GM23338 (cell line): ENCODE results near the gene BARX2. TPM values are rescaled to one million over a fixed set of nuclear protein-coding genes. Genes with fewer than 3 reads are reported as not detected.

Experiments
- ATAC-seq: fragments of 200-7000 bp; cut with Tn5 transposase; 3 replicates; pipeline ENCODE4 v1.9.1; 2020
- DNase-seq: peaks from one replicate; pipeline ENCODE4 v3.0.0-alpha.2; 2015; ENCODE audit warnings: low spot score
- H2AFZ ChIP-seq: fragments of 200-600 bp; sonication (generic); 2 replicates; pipeline ENCODE4 v1.8.0; 2016; ENCODE audit warnings: antibody characterized with exemption, mild to moderate bottlenecking, moderate library complexity
- H3F3A ChIP-seq: fragments of 200-600 bp; sonication (generic); replicated peaks from 2 replicates; pipeline ENCODE4 v1.8.0; 2017; ENCODE audit warnings: antibody characterized with exemption, mixed run types, low read depth
- H3K27ac ChIP-seq: fragments of 200-600 bp; sonication (generic); 2 replicates; pipeline ENCODE4 v1.6.1; 2016; ENCODE audit warnings: low read depth
- H3K27me3 ChIP-seq: fragments of 200-600 bp; sonication (generic); 2 replicates; pipeline ENCODE4 v1.8.0; 2016; ENCODE audit warnings: mild to moderate bottlenecking, mixed run types, moderate library complexity; ENCODE audit not compliant: insufficient read depth
- H3K36me3 ChIP-seq: fragments of 200-600 bp; sonication (generic); 2 replicates; pipeline ENCODE4 v1.8.0; 2016; ENCODE audit warnings: mild to moderate bottlenecking; ENCODE audit not compliant: insufficient read depth
- H3K4me1 ChIP-seq: fragments of 200-600 bp; sonication (generic); 2 replicates; pipeline ENCODE4 v1.8.0; 2016; ENCODE audit warnings: mild to moderate bottlenecking, moderate library complexity; ENCODE audit not compliant: insufficient read depth
- H3K4me2 ChIP-seq: fragments of 200-600 bp; sonication (generic); 2 replicates; pipeline ENCODE4 v1.7.1; 2017; ENCODE audit warnings: mixed run types
- H3K4me3 ChIP-seq: fragments of 200-600 bp; sonication (generic); 2 replicates; pipeline ENCODE4 v1.6.1; 2016; ENCODE audit warnings: mixed run types
- H3K79me2 ChIP-seq: fragments of 200-600 bp; sonication (generic); replicated peaks from 2 replicates; pipeline ENCODE4 v1.8.0; 2017; ENCODE audit warnings: mild to moderate bottlenecking; ENCODE audit not compliant: insufficient read depth
- H3K9me2 ChIP-seq: fragments of 200-600 bp; sonication (generic); 2 replicates; pipeline ENCODE4 v1.8.0; 2017; ENCODE audit not compliant: insufficient read depth
- H4K20me1 ChIP-seq: fragments of 200-600 bp; sonication (generic); replicated peaks from 2 replicates; pipeline ENCODE4 v1.8.0; 2017; ENCODE audit warnings: mild to moderate bottlenecking; ENCODE audit not compliant: insufficient read depth
- H3K27ac Mint-ChIP-seq: 2 replicates; pipeline ENCODE4 v1.8.0; 2020; ENCODE audit warnings: inconsistent platforms, mild to moderate bottlenecking, moderate library complexity, mixed read lengths
- H3K27me3 Mint-ChIP-seq: 3 replicates; pipeline ENCODE4 v1.8.0; 2022; ENCODE audit warnings: low read depth, mild to moderate bottlenecking, moderate library complexity, mixed read lengths, inconsistent platforms; ENCODE audit not compliant: insufficient read depth, poor library complexity
- H3K36me3 Mint-ChIP-seq: 3 replicates; pipeline ENCODE4 v1.8.0; 2021; ENCODE audit warnings: low read depth, mild to moderate bottlenecking, inconsistent platforms, moderate library complexity, mixed read lengths
- H3K4me1 Mint-ChIP-seq: 3 replicates; pipeline ENCODE4 v1.8.0; 2020; ENCODE audit warnings: mild to moderate bottlenecking, inconsistent platforms, mixed read lengths
- H3K4me3 Mint-ChIP-seq: 3 replicates; pipeline ENCODE4 v1.8.0; 2021; ENCODE audit warnings: moderate library complexity, mild to moderate bottlenecking, inconsistent platforms, mixed read lengths
- H3K9me3 Mint-ChIP-seq: 3 replicates; pipeline ENCODE4 v1.8.0; 2020; ENCODE audit warnings: moderate library complexity, mild to moderate bottlenecking, inconsistent platforms, mixed read lengths
- CREB1 ChIP-seq: fragments of 250-450 bp; sonication (Bioruptor Pico); IDR thresholded peaks from 2 replicates; pipeline ENCODE4 v1.5.0; 2020; ENCODE audit warnings: low read depth, mild to moderate bottlenecking, moderate library complexity
- EZH2phosphoT487 ChIP-seq: fragments of 200-600 bp; sonication (generic); IDR thresholded peaks from one replicate; pipeline ENCODE4 v1.8.1; 2018; ENCODE audit warnings: antibody characterized with exemption; ENCODE audit not compliant: unreplicated experiment
- NANOG ChIP-seq: IDR thresholded peaks from 2 replicates; pipeline ENCODE4 v1.6.1; 2016; ENCODE audit warnings: antibody characterized with exemption, borderline replicate concordance
- POLR2AphosphoS5 ChIP-seq: IDR thresholded peaks from 2 replicates; pipeline ENCODE4 v1.6.1; 2016; ENCODE audit warnings: antibody characterized with exemption, low read depth
- STAT1 ChIP-seq: IDR thresholded peaks from one replicate; pipeline ENCODE4 v1.6.1; 2016; ENCODE audit warnings: antibody characterized with exemption; ENCODE audit not compliant: unreplicated experiment
- ZNF114 ChIP-seq: fragments of 250-450 bp; sonication (Bioruptor Pico); IDR thresholded peaks from 2 replicates; pipeline ENCODE4 v1.5.0; 2020; ENCODE audit warnings: mild to moderate bottlenecking, moderate library complexity
- ZNF331 ChIP-seq: fragments of 250-450 bp; sonication (Bioruptor Pico); IDR thresholded peaks from 2 replicates; pipeline ENCODE4 v1.5.0; 2020; ENCODE audit warnings: low read depth, mild to moderate bottlenecking, moderate library complexity
- polyA plus RNA-seq: library from polyadenylated mRNA; unstranded; fragments of >200 nt; fragmentation: Nextera tagmentation; extraction: Ambion mirVana; gene quantifications from 2 replicates; pipeline ENCODE4 v1.2.1, GENCODE V29; 2016
- total RNA-seq: library from RNA; depleted of rRNA; stranded (reverse); fragments of >200 nt; shearing (Covaris generic); gene quantifications from 2 replicates; pipeline ENCODE4 v1.2.3, GENCODE V29; 2014
- TF ChIP-seq, protein P1 (sequence below): IDR thresholded peaks from 2 replicates; pipeline ENCODE4 v1.6.1; 2016; ENCODE audit warnings: antibody characterized with exemption
- TF ChIP-seq, protein P2 (sequence below): IDR thresholded peaks from one replicate; pipeline ENCODE4 v1.6.1; 2018; ENCODE audit warnings: antibody characterized with exemption; ENCODE audit not compliant: unreplicated experiment
- TF ChIP-seq, protein P3 (sequence below): fragments of 250-450 bp; sonication (Bioruptor Pico); IDR thresholded peaks from 2 replicates; pipeline ENCODE4 v1.5.0; 2020; ENCODE audit warnings: mild to moderate bottlenecking, moderate library complexity

Gene BARX2
- total and polyA plus RNA-seq, 2 experiments from 2014 or later, result not detected

DNA sequence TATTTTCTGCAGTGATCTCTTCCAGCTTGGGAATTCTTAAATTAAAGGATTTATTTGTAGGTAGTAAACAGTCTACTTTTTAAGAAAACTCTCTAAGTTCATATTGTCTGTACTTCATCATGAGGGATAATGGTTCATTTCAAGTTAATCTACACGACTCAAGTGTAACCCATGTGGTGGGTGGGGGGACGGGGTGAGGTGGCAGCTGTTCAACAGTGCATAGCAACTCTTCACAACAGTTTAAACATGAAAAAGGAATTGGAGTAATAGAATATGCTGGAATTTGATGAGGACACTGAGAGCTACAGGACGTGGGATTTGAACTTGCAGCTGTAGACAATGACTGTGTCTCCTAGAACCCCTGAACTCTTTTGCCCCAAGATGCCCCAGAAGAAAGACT is 20.8 kb downstream of the BARX2 start:
- H2AFZ ChIP-seq, result no peak overlapping the region
- Mint-ChIP-seq H3K27me3 (peaks cover 3% of the 10 kb centered on the region), H3K4me3 (no peak overlapping the region), H3K4me1 (no peaks in the 10 kb centered on the region), H3K9me3 (peaks cover 11% of the 10 kb centered on the region; the same call in 2 of the 3 replicates), H3K36me3 (no peaks in the 10 kb centered on the region), H3K27ac (no peak overlapping the region)
- H3F3A ChIP-seq, result no peaks in the 10 kb centered on the region
- no peaks in the 10 kb centered on the region; the same call in 1 of the 2 replicates for H3K9me2 ChIP-seq
- TF ChIP-seq ZNF331 (CRISPR knock-in tag) (no peak), POLR2AphosphoS5 (no peak), NANOG (no peak), STAT1 (no peak), ZNF114 (CRISPR knock-in tag) (no peak), EZH2phosphoT487 (no peak)
- TF ChIP-seq, protein P1, sequence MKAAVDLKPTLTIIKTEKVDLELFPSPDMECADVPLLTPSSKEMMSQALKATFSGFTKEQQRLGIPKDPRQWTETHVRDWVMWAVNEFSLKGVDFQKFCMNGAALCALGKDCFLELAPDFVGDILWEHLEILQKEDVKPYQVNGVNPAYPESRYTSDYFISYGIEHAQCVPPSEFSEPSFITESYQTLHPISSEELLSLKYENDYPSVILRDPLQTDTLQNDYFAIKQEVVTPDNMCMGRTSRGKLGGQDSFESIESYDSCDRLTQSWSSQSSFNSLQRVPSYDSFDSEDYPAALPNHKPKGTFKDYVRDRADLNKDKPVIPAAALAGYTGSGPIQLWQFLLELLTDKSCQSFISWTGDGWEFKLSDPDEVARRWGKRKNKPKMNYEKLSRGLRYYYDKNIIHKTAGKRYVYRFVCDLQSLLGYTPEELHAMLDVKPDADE, result no peak
- TF ChIP-seq, protein P2, sequence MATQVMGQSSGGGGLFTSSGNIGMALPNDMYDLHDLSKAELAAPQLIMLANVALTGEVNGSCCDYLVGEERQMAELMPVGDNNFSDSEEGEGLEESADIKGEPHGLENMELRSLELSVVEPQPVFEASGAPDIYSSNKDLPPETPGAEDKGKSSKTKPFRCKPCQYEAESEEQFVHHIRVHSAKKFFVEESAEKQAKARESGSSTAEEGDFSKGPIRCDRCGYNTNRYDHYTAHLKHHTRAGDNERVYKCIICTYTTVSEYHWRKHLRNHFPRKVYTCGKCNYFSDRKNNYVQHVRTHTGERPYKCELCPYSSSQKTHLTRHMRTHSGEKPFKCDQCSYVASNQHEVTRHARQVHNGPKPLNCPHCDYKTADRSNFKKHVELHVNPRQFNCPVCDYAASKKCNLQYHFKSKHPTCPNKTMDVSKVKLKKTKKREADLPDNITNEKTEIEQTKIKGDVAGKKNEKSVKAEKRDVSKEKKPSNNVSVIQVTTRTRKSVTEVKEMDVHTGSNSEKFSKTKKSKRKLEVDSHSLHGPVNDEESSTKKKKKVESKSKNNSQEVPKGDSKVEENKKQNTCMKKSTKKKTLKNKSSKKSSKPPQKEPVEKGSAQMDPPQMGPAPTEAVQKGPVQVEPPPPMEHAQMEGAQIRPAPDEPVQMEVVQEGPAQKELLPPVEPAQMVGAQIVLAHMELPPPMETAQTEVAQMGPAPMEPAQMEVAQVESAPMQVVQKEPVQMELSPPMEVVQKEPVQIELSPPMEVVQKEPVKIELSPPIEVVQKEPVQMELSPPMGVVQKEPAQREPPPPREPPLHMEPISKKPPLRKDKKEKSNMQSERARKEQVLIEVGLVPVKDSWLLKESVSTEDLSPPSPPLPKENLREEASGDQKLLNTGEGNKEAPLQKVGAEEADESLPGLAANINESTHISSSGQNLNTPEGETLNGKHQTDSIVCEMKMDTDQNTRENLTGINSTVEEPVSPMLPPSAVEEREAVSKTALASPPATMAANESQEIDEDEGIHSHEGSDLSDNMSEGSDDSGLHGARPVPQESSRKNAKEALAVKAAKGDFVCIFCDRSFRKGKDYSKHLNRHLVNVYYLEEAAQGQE, result no peak
- no peak overlapping the region for H3K27ac ChIP-seq
- no peak overlapping the region for H3K4me2 ChIP-seq
- H3K79me2 ChIP-seq, result no peaks in the 10 kb centered on the region
- DNase-seq, result no peak
- ATAC-seq, result no peak
- no peaks in the 10 kb centered on the region for H3K4me1 ChIP-seq
- H3K27me3 ChIP-seq, result no peaks in the 10 kb centered on the region
- no peaks in the 10 kb centered on the region for H4K20me1 ChIP-seq
- H3K4me3 ChIP-seq, result no peak overlapping the region
- H3K36me3 ChIP-seq, result no peaks in the 10 kb centered on the region

DNA sequence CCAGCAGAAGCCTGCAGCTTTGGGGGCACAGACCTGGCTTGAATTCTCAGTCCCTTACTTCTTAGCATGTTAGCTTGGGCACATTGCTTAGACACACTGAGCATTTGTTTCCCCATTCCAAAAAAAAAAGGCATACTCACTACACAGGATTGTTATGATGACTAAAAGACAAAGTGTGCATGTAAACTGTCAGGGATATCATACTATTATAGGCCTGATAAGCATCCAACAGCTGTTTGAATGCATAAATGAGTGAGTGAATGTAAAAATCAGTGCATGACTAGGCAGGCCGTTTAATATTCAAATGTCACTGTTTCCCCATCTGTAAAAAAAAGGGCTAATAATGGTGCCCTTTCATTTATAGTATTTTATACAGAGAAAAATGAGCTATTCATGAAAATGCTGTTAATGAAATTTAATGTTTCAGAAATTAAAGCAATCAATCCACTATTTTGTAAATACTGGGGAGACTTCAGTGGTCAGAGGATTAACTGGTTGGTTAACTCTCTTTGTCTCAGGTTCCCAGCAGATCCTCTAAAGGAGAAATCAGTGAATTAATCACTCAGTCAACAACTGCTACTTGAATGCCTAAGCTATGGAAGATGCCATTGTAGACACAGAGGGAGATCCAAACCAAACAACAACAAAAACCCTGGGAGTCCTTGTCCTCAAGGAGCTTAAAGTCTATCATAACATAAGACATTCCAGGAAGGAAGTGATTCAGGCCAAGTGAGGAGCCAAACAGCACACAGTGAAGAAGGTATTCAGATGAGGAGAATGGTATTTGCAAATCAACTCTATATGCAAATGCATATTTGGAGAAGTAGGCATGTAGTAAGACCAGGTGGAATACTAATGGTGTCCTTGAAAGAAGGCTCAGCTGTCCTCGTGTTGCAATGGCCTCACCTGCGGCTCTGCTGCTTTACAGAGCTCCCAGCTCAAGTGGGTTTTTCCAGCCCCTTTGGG is 26.8 kb downstream of the BARX2 start:
- no peak overlapping the region for H3K4me2 ChIP-seq
- Mint-ChIP-seq H3K27ac (no peak overlapping the region), H3K4me1 (no peaks in the 10 kb centered on the region), H3K27me3 (peaks cover 3% of the 10 kb centered on the region), H3K36me3 (no peaks in the 10 kb centered on the region), H3K9me3 (peaks cover 11% of the 10 kb centered on the region; the same call in 2 of the 3 replicates), H3K4me3 (no peak overlapping the region)
- no peaks in the 10 kb centered on the region for H3K27me3 ChIP-seq
- no peak overlapping the region for H2AFZ ChIP-seq
- DNase-seq (no peak), ATAC-seq (no peak)
- no peaks in the 10 kb centered on the region for H3K36me3 ChIP-seq
- H3K4me3 ChIP-seq, result no peak overlapping the region
- no peaks in the 10 kb centered on the region for H3F3A ChIP-seq
- H4K20me1 ChIP-seq, result no peaks in the 10 kb centered on the region
- H3K4me1 ChIP-seq, result no peaks in the 10 kb centered on the region
- H3K79me2 ChIP-seq, result no peaks in the 10 kb centered on the region
- no peak overlapping the region for H3K27ac ChIP-seq
- H3K9me2 ChIP-seq, result peaks cover 4% of the 10 kb centered on the region
- no peak for TF ChIP-seq ZNF114 (CRISPR knock-in tag)
- no peak for TF ChIP-seq CREB1
- TF ChIP-seq, protein P3, sequence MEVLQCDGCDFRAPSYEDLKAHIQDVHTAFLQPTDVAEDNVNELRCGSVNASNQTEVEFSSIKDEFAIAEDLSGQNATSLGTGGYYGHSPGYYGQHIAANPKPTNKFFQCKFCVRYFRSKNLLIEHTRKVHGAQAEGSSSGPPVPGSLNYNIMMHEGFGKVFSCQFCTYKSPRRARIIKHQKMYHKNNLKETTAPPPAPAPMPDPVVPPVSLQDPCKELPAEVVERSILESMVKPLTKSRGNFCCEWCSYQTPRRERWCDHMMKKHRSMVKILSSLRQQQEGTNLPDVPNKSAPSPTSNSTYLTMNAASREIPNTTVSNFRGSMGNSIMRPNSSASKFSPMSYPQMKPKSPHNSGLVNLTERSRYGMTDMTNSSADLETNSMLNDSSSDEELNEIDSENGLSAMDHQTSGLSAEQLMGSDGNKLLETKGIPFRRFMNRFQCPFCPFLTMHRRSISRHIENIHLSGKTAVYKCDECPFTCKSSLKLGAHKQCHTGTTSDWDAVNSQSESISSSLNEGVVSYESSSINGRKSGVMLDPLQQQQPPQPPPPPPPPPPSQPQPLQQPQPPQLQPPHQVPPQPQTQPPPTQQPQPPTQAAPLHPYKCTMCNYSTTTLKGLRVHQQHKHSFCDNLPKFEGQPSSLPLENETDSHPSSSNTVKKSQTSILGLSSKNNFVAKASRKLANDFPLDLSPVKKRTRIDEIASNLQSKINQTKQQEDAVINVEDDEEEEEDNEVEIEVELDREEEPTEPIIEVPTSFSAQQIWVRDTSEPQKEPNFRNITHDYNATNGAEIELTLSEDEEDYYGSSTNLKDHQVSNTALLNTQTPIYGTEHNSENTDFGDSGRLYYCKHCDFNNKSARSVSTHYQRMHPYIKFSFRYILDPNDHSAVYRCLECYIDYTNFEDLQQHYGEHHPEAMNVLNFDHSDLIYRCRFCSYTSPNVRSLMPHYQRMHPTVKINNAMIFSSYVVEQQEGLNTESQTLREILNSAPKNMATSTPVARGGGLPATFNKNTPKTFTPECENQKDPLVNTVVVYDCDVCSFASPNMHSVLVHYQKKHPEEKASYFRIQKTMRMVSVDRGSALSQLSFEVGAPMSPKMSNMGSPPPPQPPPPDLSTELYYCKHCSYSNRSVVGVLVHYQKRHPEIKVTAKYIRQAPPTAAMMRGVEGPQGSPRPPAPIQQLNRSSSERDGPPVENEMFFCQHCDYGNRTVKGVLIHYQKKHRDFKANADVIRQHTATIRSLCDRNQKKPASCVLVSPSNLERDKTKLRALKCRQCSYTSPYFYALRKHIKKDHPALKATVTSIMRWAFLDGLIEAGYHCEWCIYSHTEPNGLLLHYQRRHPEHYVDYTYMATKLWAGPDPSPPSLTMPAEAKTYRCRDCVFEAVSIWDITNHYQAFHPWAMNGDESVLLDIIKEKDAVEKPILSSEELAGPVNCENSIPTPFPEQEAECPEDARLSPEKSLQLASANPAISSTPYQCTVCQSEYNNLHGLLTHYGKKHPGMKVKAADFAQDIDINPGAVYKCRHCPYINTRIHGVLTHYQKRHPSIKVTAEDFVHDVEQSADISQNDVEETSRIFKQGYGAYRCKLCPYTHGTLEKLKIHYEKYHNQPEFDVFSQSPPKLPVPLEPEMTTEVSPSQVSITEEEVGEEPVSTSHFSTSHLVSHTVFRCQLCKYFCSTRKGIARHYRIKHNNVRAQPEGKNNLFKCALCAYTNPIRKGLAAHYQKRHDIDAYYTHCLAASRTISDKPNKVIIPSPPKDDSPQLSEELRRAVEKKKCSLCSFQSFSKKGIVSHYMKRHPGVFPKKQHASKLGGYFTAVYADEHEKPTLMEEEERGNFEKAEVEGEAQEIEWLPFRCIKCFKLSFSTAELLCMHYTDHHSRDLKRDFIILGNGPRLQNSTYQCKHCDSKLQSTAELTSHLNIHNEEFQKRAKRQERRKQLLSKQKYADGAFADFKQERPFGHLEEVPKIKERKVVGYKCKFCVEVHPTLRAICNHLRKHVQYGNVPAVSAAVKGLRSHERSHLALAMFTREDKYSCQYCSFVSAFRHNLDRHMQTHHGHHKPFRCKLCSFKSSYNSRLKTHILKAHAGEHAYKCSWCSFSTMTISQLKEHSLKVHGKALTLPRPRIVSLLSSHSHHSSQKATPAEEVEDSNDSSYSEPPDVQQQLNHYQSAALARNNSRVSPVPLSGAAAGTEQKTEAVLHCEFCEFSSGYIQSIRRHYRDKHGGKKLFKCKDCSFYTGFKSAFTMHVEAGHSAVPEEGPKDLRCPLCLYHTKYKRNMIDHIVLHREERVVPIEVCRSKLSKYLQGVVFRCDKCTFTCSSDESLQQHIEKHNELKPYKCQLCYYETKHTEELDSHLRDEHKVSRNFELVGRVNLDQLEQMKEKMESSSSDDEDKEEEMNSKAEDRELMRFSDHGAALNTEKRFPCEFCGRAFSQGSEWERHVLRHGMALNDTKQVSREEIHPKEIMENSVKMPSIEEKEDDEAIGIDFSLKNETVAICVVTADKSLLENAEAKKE (CRISPR knock-in tag), result no peak
- no peak for TF ChIP-seq POLR2AphosphoS5
